ENCODE results near the gene TNFRSF11A. TPM values are rescaled to one million over a fixed set of nuclear protein-coding genes. Genes with fewer than 3 reads are reported as not detected.

Gene TNFRSF11A
- polyA plus RNA-seq, 6 donors from 2014 or later = not detected

- H3K36me3 Mint-ChIP-seq = peaks cover 0 to 5% of the 10 kb centered on the region in 2 donors
- peaks cover 0 to 7% (median 0%) of the 10 kb centered on the region in 7 donors for H3K9me3 Mint-ChIP-seq
- H3K27ac Mint-ChIP-seq = no peak overlapping the region
- no peaks in the 10 kb centered on the region for H3K4me1 Mint-ChIP-seq
- peaks cover 0 to 5% (median 0%) of the 10 kb centered on the region in 3 donors for H3K27me3 Mint-ChIP-seq
- DNase-seq = no peak
- no peak for ATAC-seq (ENCODE audit: low read depth in 2 of 2)
- no peak overlapping the region for H3K4me3 Mint-ChIP-seq
Observed at GRCh38 chr18:62386601-62387000, 61.5 kb downstream of the TNFRSF11A start.

- Mint-ChIP-seq H3K27me3 (peaks cover 0 to 5% (median 0%) of the 10 kb centered on the region in 3 donors), H3K4me1 (no peaks in the 10 kb centered on the region), H3K36me3 (peaks cover 0 to 5% of the 10 kb centered on the region in 2 donors), H3K27ac (no peak overlapping the region), H3K4me3 (no peak overlapping the region), H3K9me3 (peaks cover 0 to 6% (median 0%) of the 10 kb centered on the region in 7 donors)
- no peak for ATAC-seq (ENCODE audit: low read depth in 2 of 2)
- DNase-seq = no peak
Observed at GRCh38 chr18:62387257-62387656, 62.1 kb downstream of the TNFRSF11A start.

- Mint-ChIP-seq H3K27me3 (peaks cover 0 to 5% (median 5%) of the 10 kb centered on the region in 3 donors), H3K36me3 (peaks cover 0 to 5% of the 10 kb centered on the region in 2 donors), H3K4me1 (no peaks in the 10 kb centered on the region), H3K9me3 (peaks cover 0 to 5% (median 0%) of the 10 kb centered on the region in 7 donors), H3K4me3 (no peak overlapping the region), H3K27ac (no peak overlapping the region)
- DNase-seq (no peak), ATAC-seq (ENCODE audit: low read depth in 2 of 2) (no peak)
Observed at GRCh38 chr18:62388855-62389760, 64.0 kb downstream of the TNFRSF11A start.

GRCh38 chr18:62389761-62390481 lies 64.8 kb downstream of the TNFRSF11A start:
- no peak for ATAC-seq (ENCODE audit: low read depth in 2 of 2)
- Mint-ChIP-seq H3K4me1 (no peaks in the 10 kb centered on the region), H3K4me3 (no peak overlapping the region), H3K9me3 (peaks cover 0 to 5% (median 0%) of the 10 kb centered on the region in 7 donors), H3K27me3 (peaks cover 0 to 5% (median 5%) of the 10 kb centered on the region in 3 donors), H3K36me3 (peaks cover 0 to 5% of the 10 kb centered on the region in 2 donors), H3K27ac (no peak overlapping the region)
- DNase-seq = no peak

GRCh38 chr18:62394006-62394763 lies 69.1 kb downstream of the TNFRSF11A start:
- H3K4me1 Mint-ChIP-seq = peaks cover 0 to 3% (median 0%) of the 10 kb centered on the region in 3 donors
- peaks cover 0 to 5% (median 0%) of the 10 kb centered on the region in 3 donors for H3K27me3 Mint-ChIP-seq
- ATAC-seq (ENCODE audit: low read depth in 2 of 2) (no peak), DNase-seq (no peak)
- no peak overlapping the region for H3K4me3 Mint-ChIP-seq
- no peaks in the 10 kb centered on the region for H3K36me3 Mint-ChIP-seq
- H3K9me3 Mint-ChIP-seq = peaks cover 0 to 5% (median 0%) of the 10 kb centered on the region in 7 donors
- no peak overlapping the region for H3K27ac Mint-ChIP-seq

- Mint-ChIP-seq H3K4me1 (peaks cover 3 to 6% (median 4%) of the 10 kb centered on the region in 3 donors), H3K27ac (no peak overlapping the region), H3K27me3 (peaks cover 0 to 5% (median 0%) of the 10 kb centered on the region in 3 donors), H3K36me3 (no peaks in the 10 kb centered on the region), H3K9me3 (no peaks in the 10 kb centered on the region), H3K4me3 (no peak overlapping the region)
- ATAC-seq (ENCODE audit: low read depth in 2 of 2) (no peak), DNase-seq (no peak)
Observed at GRCh38 chr18:62396381-62396780, 71.3 kb downstream of the TNFRSF11A start.

- ATAC-seq (ENCODE audit: low read depth in 2 of 2) (no peak), DNase-seq (no peak)
- H3K4me1 Mint-ChIP-seq = peaks cover 3 to 6% (median 4%) of the 10 kb centered on the region in 3 donors
- peak overlapping the region in 1 of 6 donors; percentile 4 for H3K27ac Mint-ChIP-seq
- H3K36me3 Mint-ChIP-seq = no peaks in the 10 kb centered on the region
- peaks cover 0 to 5% (median 0%) of the 10 kb centered on the region in 3 donors for H3K27me3 Mint-ChIP-seq
- H3K9me3 Mint-ChIP-seq = no peaks in the 10 kb centered on the region
- no peak overlapping the region for H3K4me3 Mint-ChIP-seq
Observed at GRCh38 chr18:62396967-62397366, 71.9 kb downstream of the TNFRSF11A start.

GRCh38 chr18:62398291-62398690 lies 73.2 kb downstream of the TNFRSF11A start:
- H3K36me3 Mint-ChIP-seq = no peaks in the 10 kb centered on the region
- H3K4me3 Mint-ChIP-seq = no peak overlapping the region
- no peak for ATAC-seq (ENCODE audit: low read depth in 2 of 2)
- H3K9me3 Mint-ChIP-seq = no peaks in the 10 kb centered on the region
- no peak for DNase-seq
- peaks cover 3 to 6% (median 4%) of the 10 kb centered on the region in 3 donors for H3K4me1 Mint-ChIP-seq
- peaks cover 0 to 11% (median 0%) of the 10 kb centered on the region in 3 donors for H3K27me3 Mint-ChIP-seq
- peak overlapping the region in 1 of 6 donors; percentile 10 for H3K27ac Mint-ChIP-seq

- no peak overlapping the region for H3K27ac Mint-ChIP-seq
- no peaks in the 10 kb centered on the region for H3K36me3 Mint-ChIP-seq
- H3K27me3 Mint-ChIP-seq = peaks cover 0 to 9% (median 0%) of the 10 kb centered on the region in 3 donors
- DNase-seq = no peak
- no peaks in the 10 kb centered on the region for H3K9me3 Mint-ChIP-seq
- H3K4me1 Mint-ChIP-seq = peaks cover 3 to 6% (median 4%) of the 10 kb centered on the region in 3 donors
- no peak overlapping the region for H3K4me3 Mint-ChIP-seq
- no peak for ATAC-seq (ENCODE audit: low read depth in 2 of 2)
Observed at GRCh38 chr18:62399276-62399675, 74.2 kb downstream of the TNFRSF11A start.

GRCh38 chr18:62399781-62400308 lies 74.7 kb downstream of the TNFRSF11A start:
- H3K4me1 Mint-ChIP-seq = peaks cover 3 to 6% (median 4%) of the 10 kb centered on the region in 3 donors
- peak overlapping the region in 1 of 6 donors; percentile 78 for H3K27ac Mint-ChIP-seq

GRCh38 chr18:62400916-62401315 lies 75.8 kb downstream of the TNFRSF11A start:
- no peak for ATAC-seq (ENCODE audit: low read depth in 2 of 2)
- H3K27me3 Mint-ChIP-seq = peaks cover 0 to 9% (median 0%) of the 10 kb centered on the region in 3 donors

More at GRCh38 chr18:62399781-62400308, 74.7 kb downstream of the TNFRSF11A start:
- Mint-ChIP-seq H3K9me3 (no peaks in the 10 kb centered on the region), H3K4me3 (no peak overlapping the region), H3K27me3 (peaks cover 0 to 9% (median 0%) of the 10 kb centered on the region in 3 donors), H3K36me3 (no peaks in the 10 kb centered on the region)
- ATAC-seq (ENCODE audit: low read depth in 2 of 2) = no peak
- no peak for DNase-seq

GRCh38 chr18:62402342-62402948 lies 77.3 kb downstream of the TNFRSF11A start:
- no peaks in the 10 kb centered on the region for H3K36me3 Mint-ChIP-seq
- ATAC-seq (ENCODE audit: low read depth in 2 of 2) (no peak), DNase-seq (no peak)
- H3K27ac Mint-ChIP-seq = peak overlapping the region in 1 of 6 donors; percentile 37
- peaks cover 0 to 9% (median 0%) of the 10 kb centered on the region in 3 donors for H3K27me3 Mint-ChIP-seq
- peaks cover 3 to 6% (median 4%) of the 10 kb centered on the region in 3 donors for H3K4me1 Mint-ChIP-seq
- peak overlapping the region in 1 of 8 donors; percentile 69 for H3K4me3 Mint-ChIP-seq
- H3K9me3 Mint-ChIP-seq = peaks cover 0 to 1% (median 0%) of the 10 kb centered on the region in 7 donors

More at GRCh38 chr18:62400916-62401315, 75.8 kb downstream of the TNFRSF11A start:
- H3K4me1 Mint-ChIP-seq = peaks cover 3 to 6% (median 4%) of the 10 kb centered on the region in 3 donors
- H3K36me3 Mint-ChIP-seq = no peaks in the 10 kb centered on the region
- H3K4me3 Mint-ChIP-seq = no peak overlapping the region
- H3K9me3 Mint-ChIP-seq = peaks cover 0 to 1% (median 0%) of the 10 kb centered on the region in 7 donors
- peak overlapping the region in 1 of 6 donors; percentile 50 for H3K27ac Mint-ChIP-seq
- DNase-seq = no peak

Measured in naive B cell (primary cell).